GM12875 (cell line): ENCODE results near the gene EYS.

Experiments used
- H3K4me3 ChIP-seq: one replicate; pipeline ENCODE4 v1.5.1; 2011; ENCODE audit warnings: low read depth, low read length, control low read depth
- CTCF ChIP-seq: IDR thresholded peaks from 2 replicates; pipeline ENCODE4 v1.5.1; 2011; ENCODE audit warnings: low read depth, mild to moderate bottlenecking, control low read depth, inconsistent platforms, low read length, moderate library complexity, borderline replicate concordance; ENCODE audit not compliant: insufficient read depth

EYS gene

GRCh38 chr6:65161661-65162060, 545.4 kb downstream of the EYS start:
- no peak for TF ChIP-seq CTCF
- H3K4me3 ChIP-seq, result no peak overlapping the region

- H3K4me3 ChIP-seq, result no peak overlapping the region
- TF ChIP-seq CTCF, result no peak
Observed at GRCh38 chr6:65157025-65157424, 550.0 kb downstream of the EYS start.

DNA sequence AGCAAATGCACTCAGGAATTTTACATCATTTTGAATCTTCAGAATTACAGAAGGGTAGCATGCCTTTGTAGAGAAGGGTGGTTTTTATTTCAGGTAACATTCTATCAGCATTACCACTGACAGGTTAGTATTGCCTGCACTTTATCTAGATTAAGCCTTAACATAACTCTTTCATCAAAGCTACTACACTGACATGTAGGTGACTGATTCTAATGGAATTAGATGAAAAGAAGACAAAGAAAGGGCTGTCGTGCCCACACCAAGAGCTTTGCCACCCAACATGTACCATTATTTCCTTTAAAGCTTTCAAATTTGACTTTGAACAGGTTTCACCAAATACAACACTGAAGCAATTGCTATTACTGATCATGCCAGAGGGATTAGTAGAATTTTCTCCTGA, 551.9 kb downstream of the EYS start:
- TF ChIP-seq CTCF, result no peak
- no peak overlapping the region for H3K4me3 ChIP-seq

DNA sequence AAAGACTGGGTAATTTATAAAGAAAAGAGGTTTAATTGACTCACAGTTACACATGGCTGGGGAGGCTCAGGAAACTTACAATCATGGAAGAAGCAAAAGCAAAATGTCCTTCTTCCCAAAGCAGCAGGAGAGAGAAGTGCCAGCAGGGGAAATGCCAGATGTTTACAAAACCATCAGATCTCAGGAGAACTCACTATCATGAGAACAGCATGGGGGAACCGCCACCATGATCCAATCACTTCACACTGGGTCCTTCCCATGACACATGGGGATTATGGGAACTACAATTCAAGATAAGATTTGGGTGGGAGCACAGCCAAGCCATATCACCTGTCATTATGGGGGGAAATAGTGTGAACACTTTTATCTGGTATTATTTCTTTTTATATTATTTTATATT, 557.2 kb downstream of the EYS start:
- H3K4me3 ChIP-seq, result no peak overlapping the region
- no peak for TF ChIP-seq CTCF

DNA sequence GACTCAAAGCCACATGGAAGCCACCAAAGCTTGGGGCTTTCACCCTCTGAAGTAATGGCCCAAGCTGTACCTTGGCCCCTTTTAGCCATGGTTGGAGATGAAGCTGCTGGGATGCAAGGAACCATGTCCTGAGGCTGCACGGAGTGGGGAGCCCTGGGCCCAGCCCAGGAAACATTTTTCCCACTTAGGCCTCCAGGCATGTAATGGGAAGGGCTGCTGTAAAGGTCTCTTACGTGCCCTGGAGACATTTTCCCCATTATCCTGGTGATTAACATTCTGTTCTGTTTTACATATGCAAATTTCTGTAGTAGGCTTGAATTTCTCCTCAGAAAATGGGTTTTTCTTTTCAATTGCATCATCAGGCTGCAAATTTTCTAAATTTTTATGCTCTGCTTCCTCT, 558.2 kb downstream of the EYS start:
- TF ChIP-seq CTCF, result no peak
- H3K4me3 ChIP-seq, result no peak overlapping the region

DNA sequence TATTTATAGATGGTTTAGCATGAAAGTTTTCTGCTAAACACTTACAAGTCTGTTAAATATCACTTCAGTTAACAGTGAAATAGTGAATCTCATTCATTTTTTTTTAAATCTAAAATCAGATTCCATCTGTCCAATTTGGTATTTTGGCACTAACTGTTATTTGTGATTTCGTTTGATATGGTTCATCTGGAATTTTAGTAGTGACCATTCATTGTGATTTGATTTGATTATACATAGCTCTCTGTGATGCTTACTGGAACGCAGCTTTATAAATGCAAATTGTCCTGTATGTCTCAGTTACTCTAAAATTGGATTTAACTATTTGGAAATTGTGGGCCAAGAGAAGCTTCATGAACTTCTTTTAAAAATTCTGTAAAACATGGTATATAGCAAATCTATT, 571.5 kb downstream of the EYS start:
- TF ChIP-seq CTCF, result no peak
- H3K4me3 ChIP-seq, result no peak overlapping the region

DNA sequence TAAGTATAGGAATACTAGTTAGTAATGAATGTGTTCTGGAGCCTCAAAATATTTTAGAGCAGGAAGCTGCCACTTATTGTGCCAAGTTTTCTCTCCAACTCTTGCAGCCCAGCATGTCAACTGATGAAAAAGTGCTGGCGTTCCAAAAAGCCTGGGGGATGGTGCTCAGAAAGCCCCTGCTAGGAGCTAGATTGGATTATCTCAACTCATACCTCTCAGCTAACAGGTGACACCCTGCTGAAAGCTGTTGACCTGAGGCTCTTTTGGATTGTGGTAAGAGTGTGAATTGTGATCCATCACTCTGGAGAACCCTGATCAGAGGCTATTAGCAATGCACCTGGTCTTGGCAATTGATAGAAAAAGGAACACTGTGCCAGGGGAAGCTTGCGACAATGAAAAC, 580.4 kb downstream of the EYS start:
- TF ChIP-seq CTCF, result no peak
- H3K4me3 ChIP-seq, result no peak overlapping the region
